ENCODE measurements around the gene NCKAP1. TPM values are rescaled to one million over a fixed set of nuclear protein-coding genes. Genes with fewer than 3 reads are reported as not detected.
A peak's percentile ranks its signal among the peaks of the same experiment; 100 is the strongest.

NCKAP1 gene
- total RNA-seq, 6 experiments from 2014 or later = 115 to 160 (median 146) TPM

DNA sequence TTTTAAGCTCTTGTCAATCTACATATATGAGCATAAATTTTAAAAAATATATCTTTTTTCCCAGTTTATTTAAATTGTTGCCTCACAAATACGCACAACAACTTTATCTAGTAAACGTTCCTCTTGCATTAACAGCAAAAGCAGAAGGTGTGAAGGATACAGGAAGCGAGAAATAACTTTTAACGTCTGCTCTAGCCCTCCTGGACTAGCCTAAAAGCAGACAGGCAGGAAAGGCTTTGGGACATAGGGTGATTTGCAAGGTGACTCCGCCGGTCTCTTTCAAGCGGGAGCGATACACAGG is 39.9 kb upstream of the NCKAP1 start:
- no peaks in the 10 kb centered on the region for H3K9me3 Mint-ChIP-seq
- TF ChIP-seq, protein P1, sequence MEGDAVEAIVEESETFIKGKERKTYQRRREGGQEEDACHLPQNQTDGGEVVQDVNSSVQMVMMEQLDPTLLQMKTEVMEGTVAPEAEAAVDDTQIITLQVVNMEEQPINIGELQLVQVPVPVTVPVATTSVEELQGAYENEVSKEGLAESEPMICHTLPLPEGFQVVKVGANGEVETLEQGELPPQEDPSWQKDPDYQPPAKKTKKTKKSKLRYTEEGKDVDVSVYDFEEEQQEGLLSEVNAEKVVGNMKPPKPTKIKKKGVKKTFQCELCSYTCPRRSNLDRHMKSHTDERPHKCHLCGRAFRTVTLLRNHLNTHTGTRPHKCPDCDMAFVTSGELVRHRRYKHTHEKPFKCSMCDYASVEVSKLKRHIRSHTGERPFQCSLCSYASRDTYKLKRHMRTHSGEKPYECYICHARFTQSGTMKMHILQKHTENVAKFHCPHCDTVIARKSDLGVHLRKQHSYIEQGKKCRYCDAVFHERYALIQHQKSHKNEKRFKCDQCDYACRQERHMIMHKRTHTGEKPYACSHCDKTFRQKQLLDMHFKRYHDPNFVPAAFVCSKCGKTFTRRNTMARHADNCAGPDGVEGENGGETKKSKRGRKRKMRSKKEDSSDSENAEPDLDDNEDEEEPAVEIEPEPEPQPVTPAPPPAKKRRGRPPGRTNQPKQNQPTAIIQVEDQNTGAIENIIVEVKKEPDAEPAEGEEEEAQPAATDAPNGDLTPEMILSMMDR (IDR thresholded peaks at IDR 0.05) = no peak
- peak; percentile 7 for DNase-seq
- H3K27ac Mint-ChIP-seq = peak overlapping the region; percentile 70
- H3K4me3 Mint-ChIP-seq = peak overlapping the region; percentile 94
- no peaks in the 10 kb centered on the region for H3K36me3 Mint-ChIP-seq (ENCODE audit: low read depth)
- H3K4me1 Mint-ChIP-seq (ENCODE audit: low read depth) = peaks cover 10% of the 10 kb centered on the region
- no peaks in the 10 kb centered on the region for H3K27me3 Mint-ChIP-seq (ENCODE audit: insufficient read depth)

DNA sequence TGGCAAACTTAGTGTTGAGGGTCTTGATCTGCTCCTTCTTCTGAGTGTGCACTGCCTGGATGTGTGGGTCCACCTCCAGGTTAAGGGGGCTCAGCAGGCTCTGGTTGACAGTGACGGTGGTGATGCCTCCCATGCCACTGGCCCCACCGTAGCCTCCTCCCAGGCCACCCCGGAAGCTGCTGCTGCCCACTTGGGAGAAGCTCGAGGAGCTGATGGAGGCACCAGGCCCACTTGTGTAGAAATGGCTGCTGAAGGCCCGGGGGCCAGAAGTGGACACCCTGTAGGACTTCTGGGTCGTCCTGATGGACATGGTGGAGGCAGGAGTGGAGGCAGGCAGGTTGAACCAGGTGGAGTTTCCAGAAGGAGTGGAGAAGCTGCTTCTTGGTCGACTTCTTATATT is 33.9 kb upstream of the NCKAP1 start:
- Mint-ChIP-seq H3K27ac (no peak overlapping the region), H3K4me3 (no peak overlapping the region), H3K9me3 (no peaks in the 10 kb centered on the region; the same call in 1 of the 2 replicates), H3K27me3 (ENCODE audit: insufficient read depth) (peaks cover 10% of the 10 kb centered on the region), H3K4me1 (ENCODE audit: low read depth) (no peaks in the 10 kb centered on the region), H3K36me3 (ENCODE audit: low read depth) (no peaks in the 10 kb centered on the region)
- TF ChIP-seq, protein P1 (IDR thresholded peaks at IDR 0.05) = no peak
- DNase-seq = no peak

DNA sequence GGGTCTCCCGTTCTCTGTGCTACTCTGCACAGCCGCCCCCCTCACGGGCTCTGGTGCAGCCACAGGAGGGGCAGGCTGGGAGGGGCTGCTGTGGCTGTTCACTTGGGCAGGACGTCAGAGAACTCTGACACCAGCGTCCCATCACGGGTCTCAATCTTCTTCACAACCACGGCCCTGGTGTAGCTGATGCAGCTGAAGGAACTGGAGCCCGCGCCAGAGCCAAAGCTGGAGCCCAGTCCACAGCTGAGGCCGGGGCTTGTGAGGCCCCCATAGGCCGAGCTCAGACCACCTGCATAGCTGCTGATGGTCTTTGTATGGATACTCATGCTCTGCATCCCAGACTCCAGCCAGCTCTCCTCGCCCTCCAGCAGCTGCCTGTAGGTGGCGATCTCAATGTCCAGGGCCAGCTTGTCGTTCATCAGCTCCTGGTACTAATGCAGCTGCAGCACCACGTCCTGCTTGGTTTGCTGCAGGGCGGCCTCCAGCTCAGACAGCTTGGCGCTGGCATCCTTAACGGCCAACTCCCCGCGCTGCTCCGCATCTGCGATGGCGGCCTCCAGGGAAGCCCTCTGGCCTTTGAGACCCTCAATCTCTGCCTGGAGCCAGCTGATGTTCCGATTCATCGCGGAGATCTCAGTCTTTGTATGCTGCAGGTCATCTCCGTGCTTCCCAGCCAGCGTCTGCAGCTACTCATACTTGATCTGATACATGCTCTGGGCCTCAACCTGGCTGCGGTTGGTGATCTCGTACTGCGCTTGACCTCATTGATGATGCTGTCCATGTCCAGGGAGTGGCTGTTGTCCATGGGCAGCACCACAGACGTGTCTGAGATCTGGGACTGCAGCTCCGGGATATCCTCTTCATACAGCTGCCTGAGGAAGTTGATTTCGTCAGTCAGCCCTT is 32.9 kb upstream of the NCKAP1 start:
- no peaks in the 10 kb centered on the region; the same call in 1 of the 2 replicates for H3K9me3 Mint-ChIP-seq
- peaks cover 10% of the 10 kb centered on the region for H3K27me3 Mint-ChIP-seq (ENCODE audit: insufficient read depth)
- H3K4me1 Mint-ChIP-seq (ENCODE audit: low read depth) = no peaks in the 10 kb centered on the region
- DNase-seq = peak; percentile 33
- no peak overlapping the region for H3K4me3 Mint-ChIP-seq
- H3K36me3 Mint-ChIP-seq (ENCODE audit: low read depth) = no peaks in the 10 kb centered on the region
- H3K27ac Mint-ChIP-seq = no peak overlapping the region
- TF ChIP-seq, protein P1 (IDR thresholded peaks at IDR 0.05) = peak; percentile 76

DNA sequence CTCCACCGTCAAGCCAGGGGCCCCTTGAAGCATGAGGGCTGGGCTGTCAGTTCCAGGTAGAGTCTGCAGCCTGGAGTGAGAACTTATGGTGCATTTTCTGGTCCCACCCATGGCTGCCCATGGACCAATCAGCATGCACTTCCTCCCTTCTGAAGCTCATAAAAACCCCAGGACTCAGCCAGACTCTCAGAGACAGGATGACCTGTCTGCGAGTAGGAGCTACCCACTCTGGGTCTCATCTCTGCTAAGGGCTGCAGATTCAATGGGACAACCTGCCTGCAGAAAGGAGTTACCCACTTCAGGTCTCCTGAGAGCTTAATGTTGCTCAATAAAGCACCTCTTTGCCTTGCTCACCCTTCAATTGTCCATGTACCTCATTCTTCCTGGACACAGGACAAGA is 30.9 kb upstream of the NCKAP1 start:
- Mint-ChIP-seq H3K36me3 (ENCODE audit: low read depth) (no peaks in the 10 kb centered on the region), H3K27ac (no peak overlapping the region), H3K4me3 (no peak overlapping the region), H3K9me3 (no peaks in the 10 kb centered on the region; the same call in 1 of the 2 replicates), H3K4me1 (ENCODE audit: low read depth) (0 out of 2 replicates have a peak, but pooled peaks cover 4% of the 10 kb centered on the region), H3K27me3 (ENCODE audit: insufficient read depth) (peaks cover 10% of the 10 kb centered on the region)
- no peak for DNase-seq
- TF ChIP-seq, protein P1 (IDR thresholded peaks at IDR 0.05) = no peak

DNA sequence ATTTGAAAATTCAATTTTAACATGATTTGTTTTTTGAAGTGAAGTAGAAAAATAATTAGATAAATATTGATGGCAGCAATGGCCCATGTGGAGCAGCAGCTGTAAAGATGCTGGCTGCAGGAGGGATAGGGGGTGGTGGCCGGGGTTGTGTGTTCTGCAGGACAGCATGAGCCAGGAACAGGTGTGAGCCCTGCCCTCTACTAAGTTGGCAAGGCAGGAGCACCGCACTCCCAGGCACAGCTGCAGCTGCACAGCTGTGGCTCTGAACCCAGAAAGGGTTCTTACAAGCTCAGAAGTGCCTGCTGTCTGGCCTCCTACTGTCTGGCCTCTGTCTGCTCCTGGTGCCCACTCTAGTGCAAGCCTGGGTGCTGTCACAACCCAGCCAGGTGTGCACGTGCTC is 30.3 kb upstream of the NCKAP1 start:
- Mint-ChIP-seq H3K36me3 (ENCODE audit: low read depth) (no peaks in the 10 kb centered on the region), H3K27me3 (ENCODE audit: insufficient read depth) (peaks cover 10% of the 10 kb centered on the region), H3K4me3 (no peak overlapping the region), H3K4me1 (ENCODE audit: low read depth) (peaks cover 10% of the 10 kb centered on the region; the same call in 1 of the 2 replicates), H3K9me3 (no peaks in the 10 kb centered on the region; the same call in 1 of the 2 replicates), H3K27ac (no peak overlapping the region)
- TF ChIP-seq, protein P1 (IDR thresholded peaks at IDR 0.05) = no peak
- no peak for DNase-seq
